GF-D8 (cell line): ENCODE data around the gene PPP1R7.

Experiments
- DNase-seq: peaks from one replicate; lab custom pipeline; 2025; lab: John Stamatoyannopoulos, UW

The PPP1R7 gene

GRCh38 chr2:241214209-241214608, 63.9 kb downstream of the PPP1R7 start:
- no peak for DNase-seq

- no peak for DNase-seq
Measured at GRCh38 chr2:241214766-241215165, 64.5 kb downstream of the PPP1R7 start.

GRCh38 chr2:241215421-241215820, 65.2 kb downstream of the PPP1R7 start:
- no peak for DNase-seq

GRCh38 chr2:241216211-241216761, 66.0 kb downstream of the PPP1R7 start:
- no peak for DNase-seq

DNA sequence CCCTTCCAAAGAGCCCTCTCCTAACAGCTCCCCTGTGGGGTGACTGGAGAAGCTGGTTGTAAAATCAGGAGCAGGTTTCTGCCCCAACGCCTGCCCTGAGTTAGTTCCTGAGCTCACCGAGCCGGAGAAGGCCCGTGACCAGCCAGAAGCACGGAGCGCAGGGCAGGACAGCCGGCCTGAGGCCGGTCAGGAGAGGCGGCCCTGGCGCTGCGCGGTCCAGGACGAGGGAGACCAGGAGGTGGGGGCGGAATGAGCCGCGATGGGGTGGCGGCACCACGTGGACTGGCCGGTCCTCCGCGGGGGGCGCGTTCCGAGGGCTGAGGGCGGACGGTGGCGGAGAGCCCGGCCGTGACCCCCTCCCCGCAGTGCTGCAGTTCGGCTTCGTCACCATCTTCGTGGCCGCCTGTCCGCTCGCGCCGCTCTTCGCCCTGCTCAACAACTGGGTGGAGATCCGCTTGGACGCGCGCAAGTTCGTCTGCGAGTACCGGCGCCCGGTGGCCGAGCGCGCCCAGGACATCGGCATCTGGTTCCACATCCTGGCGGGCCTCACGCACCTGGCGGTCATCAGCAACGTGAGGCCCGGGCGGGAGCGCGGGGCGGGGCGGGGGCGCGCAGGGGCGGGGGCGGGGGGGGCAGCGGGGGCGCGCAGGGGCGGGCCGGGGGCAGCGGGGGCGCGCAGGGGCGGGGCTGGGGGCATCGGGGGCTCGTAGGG, 67.2 kb downstream of the PPP1R7 start:
- no peak for DNase-seq

DNA sequence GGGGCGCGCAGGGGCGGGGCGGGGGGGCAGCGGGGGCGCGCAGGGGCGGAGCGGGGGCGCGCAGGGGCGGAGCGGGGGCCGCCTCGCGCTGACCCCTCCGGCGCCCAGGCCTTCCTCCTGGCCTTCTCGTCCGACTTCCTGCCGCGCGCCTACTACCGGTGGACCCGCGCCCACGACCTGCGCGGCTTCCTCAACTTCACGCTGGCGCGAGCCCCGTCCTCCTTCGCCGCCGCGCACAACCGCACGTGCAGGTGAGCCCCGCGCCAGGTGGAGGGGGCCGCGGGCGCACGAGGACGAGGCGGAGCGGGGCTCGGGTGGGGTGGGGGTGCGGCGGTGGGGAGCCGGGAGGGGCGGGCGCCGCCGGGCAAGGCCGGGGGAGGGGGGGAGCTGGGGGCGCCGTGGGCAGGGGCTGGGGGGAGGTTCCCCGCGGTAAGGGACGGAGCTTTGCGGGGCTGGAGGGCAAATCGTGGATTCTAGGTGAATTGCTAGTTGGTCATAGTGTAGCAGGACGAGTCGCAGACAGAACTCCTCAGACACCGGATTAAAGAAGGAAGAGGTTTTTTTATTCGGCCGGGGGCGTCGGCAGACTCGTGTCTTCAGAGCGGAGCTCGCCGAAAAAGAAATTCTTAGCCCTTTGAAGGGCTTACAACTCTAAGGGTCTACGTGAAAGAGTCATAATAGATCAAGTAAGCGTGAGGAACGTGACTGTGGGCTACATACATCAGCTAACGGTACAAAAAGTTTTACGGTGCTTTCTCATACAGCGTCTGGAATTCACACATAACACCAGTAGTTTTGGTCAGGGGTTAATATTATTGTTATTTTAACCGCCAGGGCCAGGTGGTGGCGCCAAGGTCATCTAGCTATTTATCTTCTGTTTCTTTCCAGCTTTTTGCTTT, 68.1 kb downstream of the PPP1R7 start:
- no peak for DNase-seq

DNA sequence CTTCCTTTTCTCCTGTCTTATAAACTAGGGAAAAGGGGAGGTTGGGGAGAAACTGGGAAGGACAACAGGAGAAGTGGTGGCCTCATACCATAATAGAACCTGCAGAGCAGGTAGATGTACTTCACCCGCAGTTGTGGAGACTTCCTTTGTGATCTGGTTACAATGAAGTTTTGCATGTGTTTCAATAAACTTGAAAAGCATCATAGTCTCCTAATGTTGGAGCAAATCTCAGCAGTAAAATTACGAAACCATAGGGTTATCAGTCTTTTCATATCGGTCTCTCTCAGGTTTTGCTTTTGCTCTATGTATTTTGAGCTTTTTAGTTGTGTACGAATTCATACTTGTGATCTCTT, 68.7 kb downstream of the PPP1R7 start:
- DNase-seq: no peak

DNA sequence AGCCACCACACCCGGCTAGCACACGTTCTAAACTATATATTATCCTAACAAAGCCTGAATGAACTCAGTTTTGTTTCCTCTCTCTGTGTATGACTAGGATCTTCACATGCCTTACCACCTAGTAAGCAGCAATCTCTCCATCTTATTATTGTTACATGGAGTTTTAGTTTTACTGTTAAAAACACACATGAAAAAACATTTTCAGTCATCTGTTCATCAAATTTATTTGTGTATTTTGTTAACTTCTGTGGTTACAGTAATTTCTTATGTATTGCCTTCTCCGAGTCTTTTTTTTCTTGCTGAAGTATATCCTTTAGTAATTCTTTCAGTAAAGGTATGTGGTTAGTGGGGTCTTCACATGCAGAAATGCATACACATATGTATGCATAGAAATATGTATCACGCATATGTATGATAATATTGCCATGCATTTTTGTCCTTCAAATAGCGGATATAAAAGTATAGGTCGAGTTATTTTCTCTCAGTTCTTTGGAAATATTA, 69.6 kb downstream of the PPP1R7 start:
- DNase-seq: no peak

- DNase-seq: no peak
Measured at GRCh38 chr2:241223211-241224017, 73.1 kb downstream of the PPP1R7 start.

GRCh38 chr2:241224018-241224850, 74.0 kb downstream of the PPP1R7 start:
- DNase-seq: no peak

DNA sequence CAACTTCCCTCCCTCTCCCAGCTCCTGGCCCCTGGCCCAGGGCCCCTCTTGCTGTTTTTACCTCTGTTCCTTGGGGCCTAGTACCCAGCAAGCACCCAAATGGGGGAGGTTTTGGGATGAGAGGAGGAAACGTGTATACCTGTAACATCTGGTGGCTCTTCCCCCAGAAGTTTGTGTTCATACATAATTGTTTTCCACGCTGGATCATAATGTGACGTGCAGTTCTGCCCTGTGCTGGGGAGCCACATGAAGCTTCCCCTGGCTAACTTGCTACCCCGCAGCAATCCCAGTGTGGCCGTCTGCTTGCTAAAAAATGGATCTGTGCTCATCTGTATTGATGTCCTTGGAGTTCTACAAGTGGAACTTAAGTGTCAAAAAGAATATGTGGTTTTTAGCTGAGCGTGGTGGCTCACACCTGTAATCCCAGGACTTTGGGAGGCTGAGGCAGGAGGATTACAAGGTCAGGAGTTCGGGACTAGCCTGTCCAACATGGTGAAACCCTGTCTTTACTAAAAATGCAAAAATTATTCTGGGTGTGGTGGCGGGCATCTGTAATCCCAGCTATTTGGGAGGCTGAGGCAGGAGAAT, 74.7 kb downstream of the PPP1R7 start:
- DNase-seq: no peak

DNA sequence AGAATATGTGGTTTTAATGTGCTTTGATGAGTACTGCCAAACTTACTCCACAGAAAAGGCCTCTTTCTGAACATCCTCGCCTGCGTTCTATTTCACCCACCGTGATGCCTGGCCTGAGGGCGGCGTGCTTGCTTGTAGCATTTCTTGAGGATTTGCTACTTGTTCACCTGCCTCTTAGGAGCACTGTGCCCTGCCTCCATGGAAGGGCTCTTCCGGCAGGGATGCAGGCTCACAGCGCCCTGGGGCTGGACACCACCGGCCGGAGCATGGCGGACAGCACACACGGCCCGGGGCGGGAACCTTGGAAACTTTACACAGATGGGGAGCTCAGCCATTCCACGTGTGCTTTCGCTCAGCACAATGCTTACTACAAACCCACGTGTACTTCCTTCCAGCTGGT, 75.3 kb downstream of the PPP1R7 start:
- DNase-seq: no peak

GRCh38 chr2:241225983-241226382, 75.7 kb downstream of the PPP1R7 start:
- DNase-seq: no peak

DNA sequence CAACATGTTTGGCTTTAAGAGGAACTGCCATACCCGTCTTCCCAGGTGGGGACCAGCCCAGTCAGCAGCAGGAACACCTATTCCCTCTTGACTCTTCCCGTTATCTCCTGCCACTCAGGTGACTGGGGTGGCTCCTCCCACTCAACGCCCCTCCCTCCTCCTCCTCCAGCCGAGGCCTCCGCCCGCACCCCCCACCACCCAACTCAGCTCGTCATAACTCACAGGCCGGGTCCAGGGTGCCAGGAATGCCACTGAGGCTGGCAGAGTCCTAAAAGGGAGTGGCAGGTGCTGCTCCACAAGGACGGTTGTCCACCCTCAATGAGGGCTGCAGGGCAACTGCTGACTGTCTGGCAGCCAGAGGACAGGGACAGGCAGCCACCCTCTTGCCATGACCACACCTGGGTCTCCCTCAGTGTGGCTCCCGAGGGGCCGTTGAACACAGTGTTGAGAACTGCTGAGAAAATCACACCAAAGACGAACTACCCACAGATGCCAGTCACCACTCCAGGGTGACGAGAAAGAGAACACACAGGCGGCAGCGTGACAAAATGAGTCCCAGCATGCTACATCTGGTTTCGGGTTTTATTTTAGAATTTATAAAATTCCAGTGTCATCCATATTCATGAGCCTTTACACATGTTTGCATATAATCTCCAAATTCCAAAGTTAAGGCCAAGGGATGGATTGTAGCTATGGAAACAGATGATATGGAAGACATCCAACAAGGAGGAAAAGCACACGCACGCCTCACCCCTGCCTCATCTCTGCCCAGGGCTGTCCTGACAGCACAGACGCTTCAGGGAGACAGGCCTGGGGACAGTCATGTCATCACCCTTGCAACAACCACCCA, 76.7 kb downstream of the PPP1R7 start:
- DNase-seq: no peak

- DNase-seq: no peak
Measured at GRCh38 chr2:241227594-241227993, 77.3 kb downstream of the PPP1R7 start.

DNA sequence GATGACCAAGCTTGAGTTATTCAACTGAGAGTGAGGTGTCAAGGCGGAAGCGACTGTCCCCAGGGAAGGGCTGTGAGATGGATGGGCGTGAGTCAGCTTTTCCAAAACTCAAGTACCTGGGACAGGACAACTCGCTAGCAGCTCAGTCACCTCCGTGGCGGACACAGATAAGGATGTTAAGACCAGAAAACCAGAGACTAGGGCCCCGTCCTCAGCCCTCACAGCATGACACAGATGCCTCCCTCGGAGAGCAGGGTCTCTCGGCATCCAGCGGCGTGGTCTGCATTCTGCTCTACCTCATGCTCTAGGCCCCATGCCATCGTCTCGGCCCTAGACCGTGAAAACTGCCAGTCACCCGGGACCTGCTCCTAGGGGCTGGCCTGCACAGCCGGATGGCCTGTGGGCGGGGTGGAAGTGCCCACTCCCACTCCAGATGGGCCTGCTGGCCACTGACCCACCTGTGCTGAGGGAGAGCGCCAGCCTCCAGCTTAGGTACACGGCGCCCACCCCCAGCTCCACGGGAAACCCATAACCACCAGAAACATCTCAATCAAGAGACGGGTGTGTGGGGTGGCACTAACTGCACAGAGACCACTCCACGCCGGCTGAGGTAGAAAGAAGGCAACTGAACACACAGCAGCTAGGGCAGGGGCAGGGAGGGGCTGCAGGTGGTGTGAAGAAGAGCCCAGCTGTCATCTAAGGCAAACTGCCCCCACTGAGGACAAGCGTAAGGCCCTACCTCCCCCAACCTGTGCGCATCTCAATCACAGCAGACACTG, 78.0 kb downstream of the PPP1R7 start:
- no peak for DNase-seq

- no peak for DNase-seq
Measured at GRCh38 chr2:241228860-241229516, 78.7 kb downstream of the PPP1R7 start.

DNA sequence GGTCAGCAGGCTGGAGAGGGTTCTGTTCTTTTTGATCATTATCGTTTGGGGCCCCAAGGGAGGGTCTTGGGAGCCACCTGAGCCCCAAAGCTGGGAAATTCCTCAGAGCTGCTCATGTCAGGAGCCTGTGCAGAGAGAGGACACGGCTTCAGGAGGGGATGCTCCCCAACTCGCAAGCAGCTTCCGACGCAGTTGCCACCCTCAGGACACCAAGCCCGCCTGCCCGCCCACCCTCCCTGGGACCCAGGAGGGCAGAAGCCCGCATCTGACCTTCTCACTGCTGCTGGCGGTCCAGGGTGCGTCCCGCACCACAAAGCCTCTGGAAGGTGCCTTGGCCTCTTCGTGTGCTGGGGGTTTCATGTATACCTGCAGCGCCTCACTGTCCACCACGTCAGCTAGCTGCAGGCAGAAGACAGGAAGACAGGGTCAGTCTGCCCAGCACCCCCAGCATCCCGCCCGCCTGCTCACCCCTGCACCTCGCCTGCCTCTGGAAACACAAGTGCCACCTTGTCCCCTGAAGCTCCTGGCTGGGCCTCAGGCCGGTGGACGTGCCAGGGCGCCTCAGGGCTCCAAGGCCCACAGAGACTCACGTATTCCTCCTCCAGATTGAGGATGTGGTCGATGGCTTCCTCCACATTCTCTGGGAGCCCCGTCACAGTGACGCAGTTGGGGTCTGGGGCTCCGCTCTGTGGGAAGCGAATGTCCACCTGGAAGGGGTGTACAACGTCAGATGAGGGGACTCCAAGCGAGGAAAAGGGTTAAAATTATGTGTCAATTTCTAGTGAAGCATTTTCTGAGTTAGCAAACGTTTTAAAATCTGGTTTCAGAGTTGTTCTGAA, 79.5 kb downstream of the PPP1R7 start:
- no peak for DNase-seq
